K562 (cell line): ENCODE measurements around the gene CAPZA1. TPM values are rescaled to one million over a fixed set of nuclear protein-coding genes. Genes with fewer than 3 reads are reported as not detected.

Source experiments
- ARNT ChIP-seq, 2 experiments: fragments of 450-650 bp; IDR thresholded peaks; 2 replicates each; pipeline ENCODE4 v1.6.1; 2016; ENCODE audit warnings: mild to moderate bottlenecking in 1 of 2
- C11orf30 ChIP-seq: fragments of 450-650 bp; IDR thresholded peaks from 2 replicates; pipeline ENCODE4 v1.6.1; 2016; ENCODE audit warnings: low read depth, mild to moderate bottlenecking
- CBFA2T3 ChIP-seq: fragments of 450-650 bp; IDR thresholded peaks from 2 replicates; pipeline ENCODE4 v1.6.1; 2017
- EP300 ChIP-seq: IDR thresholded peaks from 2 replicates; pipeline ENCODE4 v1.6.1; 2012; ENCODE audit warnings: low read length, improper control_type of control experiment
- KAT7 ChIP-seq: sonication (generic); formaldehyde crosslinking; IDR thresholded peaks from 2 replicates; pipeline ENCODE4 v1.8.0; 2022; ENCODE audit warnings: missing genetic modification reagents, mild to moderate bottlenecking, borderline replicate concordance
- MAFK ChIP-seq: IDR thresholded peaks from 2 replicates; pipeline ENCODE4 v1.6.1; 2011; ENCODE audit warnings: low read length, improper control_type of control experiment
- MAX ChIP-seq: sonication (generic); formaldehyde crosslinking; IDR thresholded peaks from 2 replicates; pipeline ENCODE4 v1.9.0; 2022; ENCODE audit warnings: mild to moderate bottlenecking, missing genetic modification reagents
- MCM7 ChIP-seq, 2 experiments: fragments of 450-650 bp; IDR thresholded peaks; 2 replicates each; pipeline ENCODE4 v1.6.1; 2016 to 2018
- NBN ChIP-seq: fragments of 450-650 bp; IDR thresholded peaks from 2 replicates; pipeline ENCODE4 v1.6.1; 2016; ENCODE audit warnings: low read depth, mild to moderate bottlenecking
- NEUROD1 ChIP-seq: fragments of 150-350 bp; IDR thresholded peaks from 2 replicates; pipeline ENCODE4 v1.6.1; 2014; ENCODE audit warnings: borderline replicate concordance, low read length, low read depth; ENCODE audit not compliant: partially characterized antibody
- REST ChIP-seq, 2 experiments: fragments of 450-650 bp; formaldehyde crosslinking in 1 of 2; IDR thresholded peaks; 2 replicates each; pipeline versions ENCODE4 v1.4.0 to v1.6.1; 2014 to 2020; ENCODE audit warnings: mild to moderate bottlenecking in 2 of 2, borderline replicate concordance in 1 of 2, low read depth in 1 of 2
- RFX1 ChIP-seq: fragments of 450-650 bp; IDR thresholded peaks from 2 replicates; pipeline ENCODE4 v1.6.1; 2016; ENCODE audit warnings: mild to moderate bottlenecking, moderate library complexity
- SMAD4 ChIP-seq: fragments of 250-450 bp; sonication (Bioruptor Pico); conservative IDR thresholded peaks from 2 replicates; pipeline ENCODE4 v1.8.0; 2021; ENCODE audit warnings: inconsistent platforms, mild to moderate bottlenecking, moderate library complexity
- SMARCC2 ChIP-seq: fragments of 450-650 bp; IDR thresholded peaks from 2 replicates; pipeline ENCODE4 v1.6.1; 2017; ENCODE audit warnings: antibody characterized with exemption, moderate library complexity, mild to moderate bottlenecking, low read depth
- SRSF1 ChIP-seq: fragments of 200-400 bp; formaldehyde crosslinking; IDR thresholded peaks from 2 replicates; pipeline ENCODE4 v1.6.1; 2017; ENCODE audit warnings: mild to moderate bottlenecking, low read depth, low read length, moderate library complexity
- ZBTB33 ChIP-seq: sonication (generic); formaldehyde crosslinking; IDR thresholded peaks from 2 replicates; pipeline ENCODE4 v1.8.1; 2023; ENCODE audit warnings: mild to moderate bottlenecking, missing genetic modification reagents
- ZC3H4 ChIP-seq: sonication (generic); formaldehyde crosslinking; IDR thresholded peaks from 2 replicates; pipeline ENCODE4 v1.9.0; 2021; ENCODE audit warnings: missing genetic modification reagents, borderline replicate concordance
- ZNF217 ChIP-seq: sonication (generic); formaldehyde crosslinking; IDR thresholded peaks from 2 replicates; pipeline ENCODE4 v1.8.0; 2022; ENCODE audit warnings: mild to moderate bottlenecking, missing genetic modification reagents
- ZNF224 ChIP-seq: sonication (generic); formaldehyde crosslinking; IDR thresholded peaks from 2 replicates; pipeline ENCODE4 v1.8.0; 2022; ENCODE audit warnings: mild to moderate bottlenecking, missing genetic modification reagents
- polyA plus RNA-seq, 8 experiments: library from polyadenylated mRNA; depleted of rRNA in 4 of 8; stranded (reverse) in 5 of 8; unstranded in 3 of 8; fragments of >200 nt; fragmentation: Nextera tagmentation in 2 of 8; fragmentation: Illumina TruSeq in 1 of 8; extraction: Ambion mirVana in 2 of 8; extraction: Trizol in 1 of 8; gene quantifications; 2 replicates each; pipeline versions ENCODE4 v1.2.1 to v1.2.3, GENCODE V29; 2011 to 2014; ENCODE audit warnings: inconsistent platforms in 1 of 8, missing spikeins in 1 of 8
- total RNA-seq, 7 experiments: library from RNA; depleted of rRNA in 6 of 7; stranded (reverse); fragments of >200 nt in 6 of 7; fragmentation: Illumina TruSeq in 2 of 7; extraction: Trizol in 2 of 7; gene quantifications; 2 replicates each; pipeline versions ENCODE4 v1.2.1 to v1.2.3, GENCODE V29; 2011 to 2021; ENCODE audit warnings: low replicate concordance in 1 of 7

The CAPZA1 gene
- total and polyA plus RNA-seq, 9 of the 15 experiments (the other 6 are each of a cell fraction or from before 2014, with no cell fraction given) = 237 to 1,020 (median 306) TPM

- TF ChIP-seq RFX1 (0 out of 2 replicates have a peak, but pooled peaks have one; percentile 19), CBFA2T3 (0 out of 2 replicates have a peak, but pooled peaks have one; percentile 20), MCM7 (IDR thresholded peaks at IDR 0.05) (peak in 1 of 2 experiments; percentile 58; a peak in 1 of 4 replicates), EP300 (peak; percentile 74), ZNF217 (no peak), SRSF1 (no peak), ZBTB33 (CRISPR knock-in tag) (peak; percentile 42; the same call in 1 of the 2 replicates), SMARCC2 (peak; percentile 84), MAFK (peak; percentile 13; the same call in 1 of the 2 replicates), ZNF224 (CRISPR knock-in tag) (no peak), SMAD4 (CRISPR knock-in tag) (0 out of 2 replicates have a peak, but pooled peaks have one; percentile 26), NBN (0 out of 2 replicates have a peak, but pooled peaks have one; percentile 20), NEUROD1 (peak; percentile 68), MAX (CRISPR knock-in tag) (no peak), ZC3H4 (CRISPR knock-in tag) (no peak), ARNT (IDR thresholded peaks at IDR 0.05) (peak in 1 of 2 experiments; percentile 76; a peak in 1 of 4 replicates), REST (IDR thresholded peaks at IDR 0.05; ENCODE audit: borderline replicate concordance) (0 out of 2 replicates have a peak, but pooled peaks have one; percentile 3), REST (CRISPR knock-in tag; IDR thresholded peaks at IDR 0.05; ENCODE audit: low read depth) (no peak), KAT7 (CRISPR knock-in tag) (peak; percentile 62; the same call in 1 of the 2 replicates), C11orf30 (peak; percentile 40; the same call in 1 of the 2 replicates)
These were observed 44.4 kb upstream of the CAPZA1 start (continued) for GRCh38 chr1:112575154-112575804.
